Stimulated activated naive CD8-positive, alpha-beta T cell treated with anti-CD3 and anti-CD28 coated beads, Interleukin-15, Interleukin-2, amounts not matched to agents 100 U/mL and 50 U/mL, for 24 hours (primary cell): ENCODE measurements around the gene CYTIP.

Source experiments
- ATAC-seq: fragments of 150-1000 bp; cut with Tn5 transposase; one replicate; pipeline ENCODE4 v1.10.0; 2021
- DNase-seq: peaks from one replicate; pipeline ENCODE4 v3.0.0; 2021

CYTIP gene

GRCh38 chr2:157463002-157463401 is 19.1 kb upstream of the CYTIP start:
- DNase-seq = no peak
- ATAC-seq = no peak

- DNase-seq = no peak
- ATAC-seq = no peak
These were observed 17.0 kb upstream of the CYTIP start for GRCh38 chr2:157460897-157461296.

GRCh38 chr2:157460384-157460837 is 16.5 kb upstream of the CYTIP start:
- DNase-seq (no peak), ATAC-seq (no peak)

GRCh38 chr2:157459486-157459885 is 15.6 kb upstream of the CYTIP start:
- ATAC-seq (no peak), DNase-seq (no peak)

- ATAC-seq = no peak
- DNase-seq = no peak
These were observed 3.9 kb upstream of the CYTIP start for GRCh38 chr2:157447741-157448140.

GRCh38 chr2:157447031-157447430 is 3.1 kb upstream of the CYTIP start:
- ATAC-seq (peak; percentile 62), DNase-seq (no peak)

GRCh38 chr2:157444641-157445040 is 752 bp upstream of the CYTIP start:
- DNase-seq (peak; percentile 66), ATAC-seq (peak; percentile 48)

GRCh38 chr2:157443090-157443489 is 799 bp downstream of the CYTIP start:
- ATAC-seq = no peak
- no peak for DNase-seq

- ATAC-seq = no peak
These were observed 1.3 kb downstream of the CYTIP start for GRCh38 chr2:157442636-157443035.

GRCh38 chr2:157442191-157442590 is 1.7 kb downstream of the CYTIP start:
- ATAC-seq (no peak), DNase-seq (no peak)

More at GRCh38 chr2:157442636-157443035, 1.3 kb downstream of the CYTIP start:
- no peak for DNase-seq

GRCh38 chr2:157441072-157441454 is 2.8 kb downstream of the CYTIP start:
- ATAC-seq (no peak), DNase-seq (no peak)

- ATAC-seq = no peak
- no peak for DNase-seq
These were observed 3.4 kb downstream of the CYTIP start for GRCh38 chr2:157440404-157441071.

- peak; percentile 58 for ATAC-seq
- DNase-seq = no peak
These were observed 4.1 kb downstream of the CYTIP start for GRCh38 chr2:157439824-157440186.

GRCh38 chr2:157438863-157439823 is 4.7 kb downstream of the CYTIP start:
- no peak for DNase-seq
- peak; percentile 7 for ATAC-seq

GRCh38 chr2:157433394-157433793 is 10.5 kb downstream of the CYTIP start:
- no peak for DNase-seq
- ATAC-seq = no peak

GRCh38 chr2:157432475-157433106 is 11.3 kb downstream of the CYTIP start:
- peak; percentile 41 for ATAC-seq
- DNase-seq = no peak

- ATAC-seq = no peak
- no peak for DNase-seq
These were observed 12.7 kb downstream of the CYTIP start for GRCh38 chr2:157431176-157431575.

- no peak for DNase-seq
- no peak for ATAC-seq
These were observed 15.3 kb downstream of the CYTIP start for GRCh38 chr2:157428500-157429175.

GRCh38 chr2:157427922-157428303 is 16.0 kb downstream of the CYTIP start:
- no peak for ATAC-seq
- no peak for DNase-seq

- no peak for DNase-seq
- ATAC-seq = no peak
These were observed 16.6 kb downstream of the CYTIP start for GRCh38 chr2:157427003-157427921.

GRCh38 chr2:157426477-157426994 is 17.4 kb downstream of the CYTIP start:
- ATAC-seq (no peak), DNase-seq (no peak)
